Brain microvascular endothelial cell (primary cell): ENCODE results near the gene NKX3-2.
A peak's percentile ranks its signal among the peaks of the same experiment; 100 is the strongest.

Experiments
- DNase-seq: peaks from one replicate; pipeline ENCODE4 v3.0.0-alpha.2; 2020
- H3K27ac ChIP-seq: fragments of 250-450 bp; sonication (Bioruptor Pico); 2 replicates; pipeline ENCODE4 v1.5.1; 2020; ENCODE audit warnings: mild to moderate bottlenecking, moderate library complexity
- H3K27me3 ChIP-seq: fragments of 250-450 bp; sonication (Bioruptor Pico); replicated peaks from 2 replicates; pipeline ENCODE4 v1.5.1; 2020; ENCODE audit warnings: mild to moderate bottlenecking
- H3K36me3 ChIP-seq: fragments of 250-450 bp; sonication (Bioruptor Pico); replicated peaks from 2 replicates; pipeline ENCODE4 v1.5.1; 2020; ENCODE audit warnings: mild to moderate bottlenecking
- H3K4me3 ChIP-seq: 2 replicates; pipeline ENCODE4 v1.5.1; 2011; ENCODE audit warnings: low read depth, mild to moderate bottlenecking, control low read depth, low read length, moderate library complexity
- CTCF ChIP-seq: IDR thresholded peaks from 2 replicates; pipeline ENCODE4 v1.5.1; 2011; ENCODE audit warnings: low read depth, mild to moderate bottlenecking, moderate library complexity, low read length, control low read depth, inconsistent platforms; ENCODE audit errors: missing control alignments
- in situ Hi-C: cut with HindIII; loops from 2 replicates; pipeline ENCODE4 v1.10.0; 2017; ENCODE audit warnings: low sequenced_read_pairs, low pct_ligation_motif_present

Gene NKX3-2

GRCh38 chr4:13558881-13559280 is 14.6 kb upstream of the NKX3-2 start:
- no peak for TF ChIP-seq CTCF
- in situ Hi-C loops: no loop called here
- no peak overlapping the region for H3K4me3 ChIP-seq
- no peaks in the 10 kb centered on the region for H3K36me3 ChIP-seq
- no peaks in the 10 kb centered on the region for H3K27me3 ChIP-seq
- no peak for DNase-seq
- H3K27ac ChIP-seq: no peak overlapping the region

- Histone ChIP-seq H3K36me3 (no peaks in the 10 kb centered on the region), H3K27ac (no peak overlapping the region), H3K27me3 (peaks cover 1% of the 10 kb centered on the region), H3K4me3 (no peak overlapping the region)
- in situ Hi-C loops: no loop called here
- TF ChIP-seq CTCF: no peak
- no peak for DNase-seq
Observed at GRCh38 chr4:13555325-13555724, 11.0 kb upstream of the NKX3-2 start.

- Histone ChIP-seq H3K27me3 (peaks cover 16% of the 10 kb centered on the region), H3K4me3 (no peak overlapping the region), H3K27ac (no peak overlapping the region), H3K36me3 (no peaks in the 10 kb centered on the region)
- in situ Hi-C loops: no loop called here
- no peak for DNase-seq
- TF ChIP-seq CTCF: no peak
Observed at GRCh38 chr4:13553081-13553480, 8.8 kb upstream of the NKX3-2 start.

GRCh38 chr4:13548984-13549546 is 4.8 kb upstream of the NKX3-2 start:
- peak; percentile 88 for TF ChIP-seq CTCF
- Histone ChIP-seq H3K4me3 (peak overlapping the region; percentile 52), H3K36me3 (no peaks in the 10 kb centered on the region), H3K27me3 (peaks cover 43% of the 10 kb centered on the region), H3K27ac (no peak overlapping the region)
- in situ Hi-C loops: no loop called here
- peak; percentile 68 for DNase-seq

- in situ Hi-C loops: no loop called here
- DNase-seq: no peak
- Histone ChIP-seq H3K27me3 (peaks cover 50% of the 10 kb centered on the region), H3K36me3 (no peaks in the 10 kb centered on the region), H3K27ac (no peak overlapping the region), H3K4me3 (peak overlapping the region; percentile 5)
- TF ChIP-seq CTCF: no peak
Observed at GRCh38 chr4:13548059-13548983, 4.0 kb upstream of the NKX3-2 start.
